ENCODE measurements around the gene ZNF445.

DNA sequence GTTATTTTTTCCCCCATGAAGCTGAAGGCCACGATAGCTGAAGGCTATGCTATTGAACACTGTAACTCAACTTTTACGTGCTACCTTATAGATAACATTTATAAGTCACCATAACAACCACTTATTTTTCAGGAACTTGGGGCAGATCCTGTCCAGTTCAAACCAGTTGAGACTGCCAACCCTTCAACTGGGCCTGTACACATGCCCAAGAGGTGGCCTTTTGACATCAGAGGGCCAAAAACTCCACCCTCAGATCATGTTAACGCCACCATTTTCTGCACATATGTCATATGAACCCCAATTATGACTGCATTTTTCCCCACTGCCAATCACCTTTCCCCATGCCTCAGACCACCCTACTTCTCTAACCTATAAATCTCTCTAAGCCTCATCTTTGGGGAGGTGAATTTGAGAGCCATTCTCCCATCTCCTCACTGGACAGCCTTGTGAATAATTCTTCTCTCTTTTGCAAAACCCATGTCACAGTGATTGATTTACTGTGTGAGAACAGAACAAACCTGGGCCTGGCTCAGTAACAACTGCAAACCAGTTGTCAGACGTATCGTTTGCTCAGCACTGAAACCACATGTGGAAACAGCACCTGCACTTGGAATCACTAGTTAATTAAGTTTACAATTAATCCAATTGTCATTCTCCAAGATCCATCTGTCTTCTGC is 42.5 kb downstream of the ZNF445 start:
- TF ChIP-seq, protein P1, sequence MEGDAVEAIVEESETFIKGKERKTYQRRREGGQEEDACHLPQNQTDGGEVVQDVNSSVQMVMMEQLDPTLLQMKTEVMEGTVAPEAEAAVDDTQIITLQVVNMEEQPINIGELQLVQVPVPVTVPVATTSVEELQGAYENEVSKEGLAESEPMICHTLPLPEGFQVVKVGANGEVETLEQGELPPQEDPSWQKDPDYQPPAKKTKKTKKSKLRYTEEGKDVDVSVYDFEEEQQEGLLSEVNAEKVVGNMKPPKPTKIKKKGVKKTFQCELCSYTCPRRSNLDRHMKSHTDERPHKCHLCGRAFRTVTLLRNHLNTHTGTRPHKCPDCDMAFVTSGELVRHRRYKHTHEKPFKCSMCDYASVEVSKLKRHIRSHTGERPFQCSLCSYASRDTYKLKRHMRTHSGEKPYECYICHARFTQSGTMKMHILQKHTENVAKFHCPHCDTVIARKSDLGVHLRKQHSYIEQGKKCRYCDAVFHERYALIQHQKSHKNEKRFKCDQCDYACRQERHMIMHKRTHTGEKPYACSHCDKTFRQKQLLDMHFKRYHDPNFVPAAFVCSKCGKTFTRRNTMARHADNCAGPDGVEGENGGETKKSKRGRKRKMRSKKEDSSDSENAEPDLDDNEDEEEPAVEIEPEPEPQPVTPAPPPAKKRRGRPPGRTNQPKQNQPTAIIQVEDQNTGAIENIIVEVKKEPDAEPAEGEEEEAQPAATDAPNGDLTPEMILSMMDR (conservative IDR thresholded peaks at IDR 0.05 in 1 of 2, IDR thresholded peaks at IDR 0.05 in 1 of 2; ENCODE audit: extremely low read depth in 1 of 2, insufficient read depth in 1 of 2, low read depth in 1 of 2, low read length in 2 of 2) = no peak
- no peak for TF ChIP-seq EZH2 (IDR thresholded peaks at IDR 0.05; ENCODE audit: borderline replicate concordance, low read length)
